Measurements from ENCODE around the gene MUC4.

MUC4 gene

GRCh38 chr3:195717416-195717815 lies 94.3 kb downstream of the MUC4 start:
- Histone ChIP-seq H2AFZ (ENCODE audit: low read length) (no peak overlapping the region), H3K36me3 (ENCODE audit: insufficient read depth, low read length) (peaks cover 6% of the 10 kb centered on the region; the same call in 1 of the 2 replicates), H4K20me1 (ENCODE audit: insufficient read depth, low read length, poor library complexity, severe bottlenecking) (no peaks in the 10 kb centered on the region), H3K79me2 (ENCODE audit: insufficient read depth, low read length) (no peaks in the 10 kb centered on the region), H3K4me3 (ENCODE audit: low read length, poor library complexity, severe bottlenecking) (no peak overlapping the region), H3K27me3 (ENCODE audit: insufficient read depth, low read length, poor library complexity, severe bottlenecking) (no peaks in the 10 kb centered on the region), H3F3A (ENCODE audit: low read depth) (no peaks in the 10 kb centered on the region), H3K4me1 (ENCODE audit: insufficient read depth, low read length, poor library complexity, severe bottlenecking) (no peaks in the 10 kb centered on the region), H3K9me2 (replicated peaks; ENCODE audit: low read depth, low read length) (no peaks in the 10 kb centered on the region), H3K4me2 (ENCODE audit: low read depth, low read length, poor library complexity, severe bottlenecking) (no peak overlapping the region), H3K9ac (ENCODE audit: low read depth, low read length, poor library complexity, severe bottlenecking) (no peak overlapping the region), H3K9me3 (ENCODE audit: insufficient read depth, low read depth, low read length) (no peaks in the 10 kb centered on the region)
- no peak for TF ChIP-seq CTCF (conservative IDR thresholded peaks at IDR 0.05; ENCODE audit: low read length)
- no peak for TF ChIP-seq EZH2phosphoT487 (IDR thresholded peaks at IDR 0.05; ENCODE audit: borderline replicate concordance)

- no peaks in the 10 kb centered on the region for H3K27me3 ChIP-seq (ENCODE audit: insufficient read depth, low read length, poor library complexity, severe bottlenecking)
- H3K9ac ChIP-seq (ENCODE audit: low read depth, low read length, poor library complexity, severe bottlenecking) = no peak overlapping the region
- H3K9me3 ChIP-seq (ENCODE audit: insufficient read depth, low read depth, low read length) = no peaks in the 10 kb centered on the region
- no peaks in the 10 kb centered on the region for H3K9me2 ChIP-seq (replicated peaks; ENCODE audit: low read depth, low read length)
- no peaks in the 10 kb centered on the region for H3F3A ChIP-seq (ENCODE audit: low read depth)
- no peak overlapping the region for H3K4me2 ChIP-seq (ENCODE audit: low read depth, low read length, poor library complexity, severe bottlenecking)
- peaks cover 6% of the 10 kb centered on the region; the same call in 1 of the 2 replicates for H3K36me3 ChIP-seq (ENCODE audit: insufficient read depth, low read length)
- no peak overlapping the region for H3K4me3 ChIP-seq (ENCODE audit: low read length, poor library complexity, severe bottlenecking)
- H3K79me2 ChIP-seq (ENCODE audit: insufficient read depth, low read length) = no peaks in the 10 kb centered on the region
- no peaks in the 10 kb centered on the region for H4K20me1 ChIP-seq (ENCODE audit: insufficient read depth, low read length, poor library complexity, severe bottlenecking)
- H3K4me1 ChIP-seq (ENCODE audit: insufficient read depth, low read length, poor library complexity, severe bottlenecking) = no peaks in the 10 kb centered on the region
- TF ChIP-seq CTCF (conservative IDR thresholded peaks at IDR 0.05; ENCODE audit: low read length) (no peak), EZH2phosphoT487 (IDR thresholded peaks at IDR 0.05; ENCODE audit: borderline replicate concordance) (no peak)
- H2AFZ ChIP-seq (ENCODE audit: low read length) = no peak overlapping the region
Measured at GRCh38 chr3:195715583-195716266, 96.0 kb downstream of the MUC4 start.

GRCh38 chr3:195715134-195715533 lies 96.6 kb downstream of the MUC4 start:
- no peaks in the 10 kb centered on the region for H3K9me2 ChIP-seq (replicated peaks; ENCODE audit: low read depth, low read length)
- no peaks in the 10 kb centered on the region for H3K27me3 ChIP-seq (ENCODE audit: insufficient read depth, low read length, poor library complexity, severe bottlenecking)
- no peaks in the 10 kb centered on the region for H3F3A ChIP-seq (ENCODE audit: low read depth)
- TF ChIP-seq EZH2phosphoT487 (IDR thresholded peaks at IDR 0.05; ENCODE audit: borderline replicate concordance) = no peak
- no peak for TF ChIP-seq CTCF (conservative IDR thresholded peaks at IDR 0.05; ENCODE audit: low read length)
- H4K20me1 ChIP-seq (ENCODE audit: insufficient read depth, low read length, poor library complexity, severe bottlenecking) = no peaks in the 10 kb centered on the region
- no peaks in the 10 kb centered on the region for H3K79me2 ChIP-seq (ENCODE audit: insufficient read depth, low read length)
- no peaks in the 10 kb centered on the region for H3K9me3 ChIP-seq (ENCODE audit: insufficient read depth, low read depth, low read length)
- H2AFZ ChIP-seq (ENCODE audit: low read length) = no peak overlapping the region
- H3K9ac ChIP-seq (ENCODE audit: low read depth, low read length, poor library complexity, severe bottlenecking) = no peak overlapping the region
- peaks cover 6% of the 10 kb centered on the region; the same call in 1 of the 2 replicates for H3K36me3 ChIP-seq (ENCODE audit: insufficient read depth, low read length)
- H3K4me2 ChIP-seq (ENCODE audit: low read depth, low read length, poor library complexity, severe bottlenecking) = no peak overlapping the region
- H3K4me1 ChIP-seq (ENCODE audit: insufficient read depth, low read length, poor library complexity, severe bottlenecking) = no peaks in the 10 kb centered on the region
- H3K4me3 ChIP-seq (ENCODE audit: low read length, poor library complexity, severe bottlenecking) = no peak overlapping the region
